T-cell (primary cell): ENCODE results near the gene ATP7B. TPM values are rescaled to one million over a fixed set of nuclear protein-coding genes. Genes with fewer than 3 reads are reported as not detected.

ENCODE experiments used
- ATAC-seq, 4 experiments: fragments of 200-7000 bp in 3 of 4; fragments of 150-1000 bp in 1 of 4; cut with Tn5 transposase; replicated peaks in 1 of 4; 1 replicate in 3 of 4; 2 replicates in 1 of 4; pipeline ENCODE4 v1.10.0; 2021; ENCODE audit warnings: moderate library complexity in 3 of 4, mild to moderate bottlenecking in 2 of 4, moderate number of reproducible peaks in 1 of 4
- CTCF ChIA-PET, 2 donors: fragments of 300-600 bp; sonication (Branson Sonifier 250); formaldehyde crosslinking; loops; one replicate each; lab custom pipeline; 2022; ENCODE audit warnings: antibody characterized with exemption in 2 of 2; lab: Charles Lee
- POLR2A ChIA-PET, 2 donors: fragments of 300-600 bp; sonication (Branson Sonifier 250); formaldehyde crosslinking; loops; one replicate each; lab custom pipeline; 2022; ENCODE audit warnings: antibody characterized with exemption in 2 of 2; lab: Charles Lee
- DNase-seq, 35 experiments: peaks; one replicate each; pipeline versions ENCODE4 v3.0.0 to v3.0.0-alpha.2; 2013 to 2023
- H3K27ac ChIP-seq: one replicate; pipeline ENCODE4 v1.5.1; 2013; ENCODE audit warnings: low read length
- H3K27me3 ChIP-seq, 2 experiments: replicated peaks in 1 of 2; 1 replicate in 1 of 2; 2 replicates in 1 of 2; pipeline versions ENCODE4 v1.6.1 to v1.7.0; 2013; ENCODE audit warnings: low read length in 1 of 2, mixed read lengths in 1 of 2; ENCODE audit not compliant: control insufficient read depth in 2 of 2, insufficient read depth in 2 of 2; ENCODE audit errors: extremely low read depth in 1 of 2
- H3K36me3 ChIP-seq, 2 donors: 1 replicate in 1 of 2; 2 replicates in 1 of 2; pipeline versions ENCODE4 v1.6.1 to v1.7.0; 2013; ENCODE audit warnings: low read length in 1 of 2; ENCODE audit not compliant: control insufficient read depth in 2 of 2, insufficient read depth in 1 of 2; ENCODE audit errors: extremely low read depth in 1 of 2
- H3K4me1 ChIP-seq, 2 experiments: 1 replicate in 1 of 2; 2 replicates in 1 of 2; pipeline versions ENCODE4 v1.6.1 to v1.7.0; 2013; ENCODE audit warnings: low read length in 2 of 2, mixed read lengths in 1 of 2; ENCODE audit not compliant: insufficient read depth in 2 of 2, control insufficient read depth in 1 of 2; ENCODE audit errors: extremely low read depth in 1 of 2
- H3K4me3 ChIP-seq, 2 donors: 1 replicate in 1 of 2; 2 replicates in 1 of 2; pipeline versions ENCODE4 v1.5.1 to v1.7.0; 2013; ENCODE audit warnings: mild to moderate bottlenecking in 2 of 2, low read length in 1 of 2, moderate library complexity in 1 of 2; ENCODE audit not compliant: control insufficient read depth in 1 of 2; ENCODE audit errors: extremely low read depth in 1 of 2
- H3K9me3 ChIP-seq: 2 replicates; pipeline ENCODE4 v1.7.0; 2013
- H3K27ac Mint-ChIP-seq, 2 donors: one replicate each; pipeline ENCODE4 v1.8.0; 2020 to 2021; ENCODE audit warnings: mild to moderate bottlenecking in 2 of 2, mixed read lengths in 2 of 2
- H3K27me3 Mint-ChIP-seq, 2 donors: one replicate each; pipeline ENCODE4 v1.8.0; 2021 to 2022; ENCODE audit warnings: mixed read lengths in 2 of 2
- H3K36me3 Mint-ChIP-seq: one replicate; pipeline ENCODE4 v1.8.0; 2021; ENCODE audit warnings: mixed read lengths
- H3K4me1 Mint-ChIP-seq, 3 donors: one replicate each; pipeline ENCODE4 v1.8.0; 2020 to 2022; ENCODE audit warnings: mixed read lengths in 3 of 3, mild to moderate bottlenecking in 1 of 3
- H3K4me3 Mint-ChIP-seq, 3 donors: one replicate each; pipeline ENCODE4 v1.8.0; 2020 to 2022; ENCODE audit warnings: mild to moderate bottlenecking in 3 of 3, mixed read lengths in 3 of 3, moderate library complexity in 3 of 3
- H3K9me3 Mint-ChIP-seq, 3 donors: one replicate each; pipeline ENCODE4 v1.8.0; 2020 to 2022; ENCODE audit warnings: mixed read lengths in 3 of 3
- WGBS: methylation state at CpG from one replicate; pipeline ENCODE4 v1.1.5; 2013; ENCODE audit warnings: missing lambda C conversion rate; ENCODE audit not compliant: insufficient coverage; 5-methylcytosine and 5-hydroxymethylcytosine counted together
- total RNA-seq, 35 experiments: library from RNA in 6 of 35; stranded (reverse) in 6 of 35; fragments of 120-200 nt in 1 of 35; gene quantifications; one replicate each; pipeline versions ENCODE4 v1.2.1 to v1.2.4 and lab custom pipeline; 2013 to 2026

Gene ATP7B
- total RNA-seq: 1 to 10 TPM in 4 of 5 donors, under 1 TPM in 1; 0.99 to 2.6 (median 1.3) TPM
- total RNA-seq (2013): 0.85 TPM
- 0.54 to 4.9 (median 2.5) reads per million in 29 experiments for total RNA-seq (lab: John Stamatoyannopoulos, UW)

GRCh38 chr13:52010890-52011631, at the start of gene ATP7B:
Gene ATP7B (minus strand): TSS chr13:52011450. CDS start chr13:52011337, 113 bp downstream.
- no peaks in the 10 kb centered on the region for H3K36me3 ChIP-seq
- H3K27me3 ChIP-seq: peaks cover 0 to 12% of the 10 kb centered on the region in 2 experiments
- H3K4me1 Mint-ChIP-seq: peaks cover 23 to 31% (median 27%) of the 10 kb centered on the region in 3 donors
- H3K9me3 ChIP-seq: no peaks in the 10 kb centered on the region
- peak within 1 kb of the TSS; percentile 97 to 99 (median 97) for H3K4me3 Mint-ChIP-seq
- H3K9me3 Mint-ChIP-seq: no peaks in the 10 kb centered on the region
- H3K4me1 ChIP-seq: peaks cover 9 to 13% of the 10 kb centered on the region in 2 experiments
- ATAC-seq (peak in 3 of 4 experiments; percentile 2 to 5 (median 3)), DNase-seq (peak in 13 of 35 experiments; percentile 4 to 32 (median 9))
- H3K36me3 Mint-ChIP-seq: peaks cover 6% of the 10 kb centered on the region
- WGBS: 3% methylated on average over 40 of the region's 46 CpGs
- H3K27me3 Mint-ChIP-seq: peaks cover 17 to 33% of the 10 kb centered on the region in 2 donors
- ChIA-PET CTCF (no interaction called here), POLR2A (interaction anchor here in 1 of 2 donors (0.8 kb wide), 1 partner anchor 1111 kb away, joined by 3 read pairs; no protein-coding TSS in a partner anchor)
- H3K27ac ChIP-seq: peak within 1 kb of the TSS; percentile 59
- H3K27ac Mint-ChIP-seq: peak within 1 kb of the TSS; percentile 74 to 91
- peak within 1 kb of the TSS; percentile 95 to 96 for H3K4me3 ChIP-seq

GRCh38 chr13:52053460-52053859, 42.2 kb upstream of the ATP7B start:
- no peak overlapping the region for H3K27ac Mint-ChIP-seq
- Histone ChIP-seq H3K36me3 (no peaks in the 10 kb centered on the region), H3K9me3 (no peaks in the 10 kb centered on the region), H3K4me1 (no peaks in the 10 kb centered on the region), H3K27ac (no peak overlapping the region), H3K4me3 (no peak overlapping the region), H3K27me3 (no peaks in the 10 kb centered on the region)
- no peak for ATAC-seq
- DNase-seq: no peak
- H3K27me3 Mint-ChIP-seq: peaks cover 0 to 1% of the 10 kb centered on the region in 2 donors
- no peaks in the 10 kb centered on the region for H3K4me1 Mint-ChIP-seq
- peaks cover 10 to 26% (median 16%) of the 10 kb centered on the region in 3 donors for H3K9me3 Mint-ChIP-seq
- POLR2A ChIA-PET: no interaction called here
- CTCF ChIA-PET: no interaction called here
- H3K4me3 Mint-ChIP-seq: no peak overlapping the region
- H3K36me3 Mint-ChIP-seq: peaks cover 3% of the 10 kb centered on the region
- 79% methylated on average over 2 of the region's 4 CpGs for WGBS

- H3K27ac Mint-ChIP-seq: no peak overlapping the region
- H3K36me3 ChIP-seq: no peaks in the 10 kb centered on the region
- no CpG with 5 or more reads among the region's 7 CpGs for WGBS
- no peaks in the 10 kb centered on the region for H3K27me3 ChIP-seq
- peaks cover 3% of the 10 kb centered on the region for H3K36me3 Mint-ChIP-seq
- H3K4me1 ChIP-seq: no peaks in the 10 kb centered on the region
- no peak overlapping the region for H3K4me3 Mint-ChIP-seq
- H3K4me1 Mint-ChIP-seq: no peaks in the 10 kb centered on the region
- H3K27ac ChIP-seq: no peak overlapping the region
- H3K9me3 Mint-ChIP-seq: peaks cover 10 to 26% (median 16%) of the 10 kb centered on the region in 3 donors
- ATAC-seq: no peak
- no peak for DNase-seq
- CTCF ChIA-PET: no interaction called here
- no peak overlapping the region for H3K4me3 ChIP-seq
- POLR2A ChIA-PET: no interaction called here
- H3K27me3 Mint-ChIP-seq: peaks cover 0 to 1% of the 10 kb centered on the region in 2 donors
- H3K9me3 ChIP-seq: no peaks in the 10 kb centered on the region
Observed at GRCh38 chr13:52051400-52051799, 40.1 kb upstream of the ATP7B start.

GRCh38 chr13:52048516-52048915, 37.3 kb upstream of the ATP7B start:
- 90% methylated on average over 2 of the region's 2 CpGs for WGBS
- ChIA-PET POLR2A (no interaction called here), CTCF (interaction anchor here in 1 of 2 donors (0.6 kb wide), 1 partner anchor 26 kb away, joined by 3 read pairs; no protein-coding TSS in a partner anchor)
- peaks cover 17 to 25% (median 19%) of the 10 kb centered on the region in 3 donors for H3K9me3 Mint-ChIP-seq
- no peak for ATAC-seq
- H3K4me1 Mint-ChIP-seq: no peaks in the 10 kb centered on the region
- H3K4me1 ChIP-seq: no peaks in the 10 kb centered on the region
- H3K4me3 ChIP-seq: no peak overlapping the region
- H3K27ac Mint-ChIP-seq: no peak overlapping the region
- no peaks in the 10 kb centered on the region for H3K27me3 Mint-ChIP-seq
- H3K9me3 ChIP-seq: no peaks in the 10 kb centered on the region
- H3K36me3 ChIP-seq: no peaks in the 10 kb centered on the region
- peaks cover 10% of the 10 kb centered on the region for H3K36me3 Mint-ChIP-seq
- no peak for DNase-seq
- no peak overlapping the region for H3K4me3 Mint-ChIP-seq
- H3K27ac ChIP-seq: no peak overlapping the region
- H3K27me3 ChIP-seq: no peaks in the 10 kb centered on the region

- H3K9me3 Mint-ChIP-seq: peaks cover 17 to 23% (median 19%) of the 10 kb centered on the region in 3 donors
- no peak for DNase-seq
- no peak overlapping the region for H3K4me3 ChIP-seq
- no peaks in the 10 kb centered on the region for H3K27me3 ChIP-seq
- H3K4me3 Mint-ChIP-seq: no peak overlapping the region
- CTCF ChIA-PET: no interaction called here
- H3K36me3 Mint-ChIP-seq: peaks cover 10% of the 10 kb centered on the region
- no peak overlapping the region for H3K27ac ChIP-seq
- ATAC-seq: no peak
- no peaks in the 10 kb centered on the region for H3K36me3 ChIP-seq
- POLR2A ChIA-PET: no interaction called here
- no peaks in the 10 kb centered on the region for H3K9me3 ChIP-seq
- WGBS: 100% methylated on average over 3 of the region's 3 CpGs
- H3K4me1 Mint-ChIP-seq: no peaks in the 10 kb centered on the region
- H3K4me1 ChIP-seq: no peaks in the 10 kb centered on the region
- H3K27ac Mint-ChIP-seq: no peak overlapping the region
- no peaks in the 10 kb centered on the region for H3K27me3 Mint-ChIP-seq
Observed at GRCh38 chr13:52047463-52047862, 36.2 kb upstream of the ATP7B start.

- H3K9me3 Mint-ChIP-seq: peaks cover 5 to 16% (median 7%) of the 10 kb centered on the region in 3 donors
- POLR2A ChIA-PET: no interaction called here
- H3K4me1 Mint-ChIP-seq: no peaks in the 10 kb centered on the region
- CTCF ChIA-PET: no interaction called here
- peaks cover 16% of the 10 kb centered on the region for H3K36me3 Mint-ChIP-seq
- 74% methylated on average over 3 of the region's 3 CpGs for WGBS
- H3K9me3 ChIP-seq: no peaks in the 10 kb centered on the region
- H3K4me3 Mint-ChIP-seq: no peak overlapping the region
- no peaks in the 10 kb centered on the region for H3K4me1 ChIP-seq
- H3K27me3 Mint-ChIP-seq: no peaks in the 10 kb centered on the region
- H3K36me3 ChIP-seq: no peaks in the 10 kb centered on the region
- H3K27ac ChIP-seq: no peak overlapping the region
- H3K4me3 ChIP-seq: no peak overlapping the region
- ATAC-seq (no peak), DNase-seq (no peak)
- no peaks in the 10 kb centered on the region for H3K27me3 ChIP-seq
- no peak overlapping the region for H3K27ac Mint-ChIP-seq
Observed at GRCh38 chr13:52043675-52044074, 32.4 kb upstream of the ATP7B start.
